Bronchial epithelial cell (primary cell): ENCODE measurements around the gene SORCS2. TPM values are rescaled to one million over a fixed set of nuclear protein-coding genes. Genes with fewer than 3 reads are reported as not detected.

Experiments used
- DNase-seq: peaks from one replicate; pipeline ENCODE4 v3.0.0-alpha.2; 2010; ENCODE audit warnings: low read depth
- FAIRE-seq: peaks from 2 replicates; lab custom pipeline; 2011; peaks lifted over from hg19 to GRCh38; lab: Jason Lieb, UNC
- H3K27me3 ChIP-seq: 2 replicates; pipeline ENCODE4 v1.5.1; 2011; ENCODE audit warnings: low read length; ENCODE audit not compliant: control insufficient read depth, insufficient read depth
- H3K36me3 ChIP-seq: 2 replicates; pipeline ENCODE4 v1.5.1; 2011; ENCODE audit warnings: low read length; ENCODE audit not compliant: control insufficient read depth, insufficient read depth
- H3K4me3 ChIP-seq: 2 replicates; pipeline ENCODE4 v1.5.1; 2011; ENCODE audit warnings: mild to moderate bottlenecking, low read depth, low read length, control low read depth
- total RNA-seq: library from RNA; depleted of rRNA; stranded (reverse); fragments of >200 nt; gene quantifications from 2 replicates; pipeline ENCODE4 v1.2.1, GENCODE V29; 2014
- TF ChIP-seq, protein P1 (sequence below): IDR thresholded peaks from 2 replicates; pipeline ENCODE4 v1.5.1; 2011; ENCODE audit warnings: mild to moderate bottlenecking, moderate library complexity, low read length, control low read depth, inconsistent platforms; ENCODE audit not compliant: insufficient read depth, severe bottlenecking

The SORCS2 gene
- total RNA-seq, 1 donor from 2014 or later: under 0.01 TPM

DNA sequence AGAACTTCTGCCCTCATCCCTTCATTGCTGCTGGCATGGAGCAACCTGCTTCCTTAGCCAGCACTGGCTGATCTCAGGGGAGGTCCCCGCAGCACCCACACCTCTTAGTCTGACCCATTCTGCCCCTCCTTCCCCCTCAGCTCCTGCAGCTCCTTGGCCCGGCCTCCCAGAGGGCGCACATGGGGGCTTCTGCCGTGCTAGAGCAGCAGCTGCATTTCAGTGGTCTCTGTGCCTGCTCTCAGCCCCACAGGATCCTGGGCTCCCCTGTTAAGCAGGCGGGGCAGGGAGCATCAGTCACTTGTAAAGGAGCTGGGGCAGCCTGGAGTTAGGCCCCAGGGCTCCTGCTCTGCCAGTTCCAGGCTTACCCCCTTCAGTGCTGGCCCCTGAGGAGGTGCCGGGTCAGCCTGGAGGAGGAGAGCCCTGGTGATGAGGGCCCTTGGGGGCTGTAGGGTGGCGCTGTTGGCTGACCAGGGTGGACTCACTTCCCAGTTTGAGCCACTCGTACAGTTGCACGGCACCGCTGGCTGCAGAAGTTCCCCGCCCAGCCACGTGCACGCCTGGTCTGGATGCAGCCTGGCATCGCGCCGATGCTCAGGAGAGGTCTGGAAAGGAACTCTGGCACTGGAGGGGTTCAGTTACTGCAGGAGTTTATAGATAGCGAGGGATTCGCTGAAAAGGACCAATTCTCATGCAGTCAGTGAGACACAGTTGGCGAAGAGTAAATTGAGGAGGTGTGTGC, 327.5 kb downstream of the SORCS2 start:
- DNase-seq (no peak), FAIRE-seq (no peak)
- TF ChIP-seq, protein P1, sequence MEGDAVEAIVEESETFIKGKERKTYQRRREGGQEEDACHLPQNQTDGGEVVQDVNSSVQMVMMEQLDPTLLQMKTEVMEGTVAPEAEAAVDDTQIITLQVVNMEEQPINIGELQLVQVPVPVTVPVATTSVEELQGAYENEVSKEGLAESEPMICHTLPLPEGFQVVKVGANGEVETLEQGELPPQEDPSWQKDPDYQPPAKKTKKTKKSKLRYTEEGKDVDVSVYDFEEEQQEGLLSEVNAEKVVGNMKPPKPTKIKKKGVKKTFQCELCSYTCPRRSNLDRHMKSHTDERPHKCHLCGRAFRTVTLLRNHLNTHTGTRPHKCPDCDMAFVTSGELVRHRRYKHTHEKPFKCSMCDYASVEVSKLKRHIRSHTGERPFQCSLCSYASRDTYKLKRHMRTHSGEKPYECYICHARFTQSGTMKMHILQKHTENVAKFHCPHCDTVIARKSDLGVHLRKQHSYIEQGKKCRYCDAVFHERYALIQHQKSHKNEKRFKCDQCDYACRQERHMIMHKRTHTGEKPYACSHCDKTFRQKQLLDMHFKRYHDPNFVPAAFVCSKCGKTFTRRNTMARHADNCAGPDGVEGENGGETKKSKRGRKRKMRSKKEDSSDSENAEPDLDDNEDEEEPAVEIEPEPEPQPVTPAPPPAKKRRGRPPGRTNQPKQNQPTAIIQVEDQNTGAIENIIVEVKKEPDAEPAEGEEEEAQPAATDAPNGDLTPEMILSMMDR: no peak
- H3K4me3 ChIP-seq: no peak overlapping the region
- H3K36me3 ChIP-seq: no peaks in the 10 kb centered on the region
- no peaks in the 10 kb centered on the region for H3K27me3 ChIP-seq

DNA sequence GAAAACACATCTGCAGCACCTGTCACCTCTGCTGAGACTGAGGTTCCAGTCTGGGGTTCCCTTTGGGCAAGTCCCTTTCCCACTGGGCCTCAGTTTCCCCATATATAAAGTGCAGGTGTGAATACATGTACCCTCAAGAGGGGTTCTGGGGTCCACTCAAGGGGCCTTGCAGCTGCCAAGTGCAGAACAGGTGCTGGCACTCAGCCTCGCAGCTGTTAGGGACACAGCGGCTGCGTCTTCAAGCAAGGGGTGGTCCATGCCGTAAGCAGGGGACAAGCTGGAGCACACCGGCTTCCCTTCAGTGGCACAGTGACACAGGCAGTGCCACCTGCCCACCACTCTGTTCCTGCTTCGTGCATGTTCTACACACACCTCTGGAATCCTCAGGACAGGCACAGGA, 329.3 kb downstream of the SORCS2 start:
- Histone ChIP-seq H3K4me3 (no peak overlapping the region), H3K36me3 (no peaks in the 10 kb centered on the region), H3K27me3 (no peaks in the 10 kb centered on the region)
- no peak for DNase-seq
- TF ChIP-seq, protein P1: no peak
- no peak for FAIRE-seq

DNA sequence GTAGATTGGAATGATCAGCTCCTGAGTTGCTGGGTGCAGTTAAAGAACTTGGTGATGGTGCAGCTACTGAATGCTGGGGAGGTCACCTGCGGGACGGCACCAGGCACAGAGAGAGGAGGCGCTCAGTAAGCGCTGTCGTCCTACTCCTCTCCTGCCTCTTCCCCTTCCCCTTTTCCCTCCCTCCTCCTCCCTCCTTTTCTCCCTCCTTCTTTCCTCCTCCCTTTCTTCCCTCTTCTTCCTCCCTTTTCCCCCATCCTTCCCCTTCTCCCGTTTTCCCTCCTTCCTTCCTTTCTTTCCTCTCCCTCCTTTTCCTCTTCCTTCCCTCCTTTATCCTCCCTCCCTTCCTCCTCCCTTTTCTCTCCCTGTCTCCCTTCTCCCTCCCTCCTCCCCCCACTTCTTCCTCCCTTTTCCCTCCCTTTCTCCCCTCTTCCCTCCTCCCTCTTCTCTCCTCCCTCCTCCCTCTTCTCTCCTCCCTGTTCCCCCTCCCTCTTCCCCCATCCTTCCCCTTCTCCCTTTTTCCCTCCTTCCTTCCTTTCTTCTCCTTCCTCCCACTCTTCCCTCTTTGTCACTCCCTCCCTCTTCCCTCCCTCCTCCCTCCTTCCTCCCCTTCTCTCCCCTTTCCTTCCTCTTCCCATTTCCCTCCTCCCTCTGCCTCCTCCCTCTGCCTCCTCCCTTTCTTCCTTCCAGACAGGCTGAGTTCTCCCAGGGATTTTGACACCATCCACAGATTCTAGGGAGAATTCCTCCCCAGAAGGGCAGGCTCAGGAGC, 330.3 kb downstream of the SORCS2 start:
- TF ChIP-seq, protein P1: no peak
- Histone ChIP-seq H3K36me3 (no peaks in the 10 kb centered on the region), H3K4me3 (no peak overlapping the region), H3K27me3 (no peaks in the 10 kb centered on the region)
- FAIRE-seq (no peak), DNase-seq (no peak)

DNA sequence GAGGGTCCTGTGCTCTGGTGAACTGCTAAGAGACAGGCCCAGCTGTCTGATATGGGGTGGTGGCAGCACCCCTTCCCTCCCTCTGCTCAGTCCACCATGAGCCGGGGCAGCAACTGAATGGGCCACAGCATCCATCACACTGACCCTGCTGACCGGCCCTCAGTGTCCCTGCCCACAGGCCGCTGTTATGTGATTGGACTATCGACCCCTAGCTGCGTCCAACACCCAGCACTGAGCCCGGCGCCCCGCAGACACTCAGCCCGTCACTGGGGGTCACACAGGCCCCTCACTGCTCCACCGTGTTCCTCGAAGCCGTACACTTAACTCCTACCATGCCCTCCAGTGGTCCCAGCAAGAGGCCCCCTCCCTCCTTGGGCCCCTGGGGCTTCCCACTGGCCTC, 331.2 kb downstream of the SORCS2 start:
- Histone ChIP-seq H3K36me3 (no peaks in the 10 kb centered on the region), H3K4me3 (no peak overlapping the region), H3K27me3 (no peaks in the 10 kb centered on the region)
- FAIRE-seq (no peak), DNase-seq (no peak)
- TF ChIP-seq, protein P1: no peak

DNA sequence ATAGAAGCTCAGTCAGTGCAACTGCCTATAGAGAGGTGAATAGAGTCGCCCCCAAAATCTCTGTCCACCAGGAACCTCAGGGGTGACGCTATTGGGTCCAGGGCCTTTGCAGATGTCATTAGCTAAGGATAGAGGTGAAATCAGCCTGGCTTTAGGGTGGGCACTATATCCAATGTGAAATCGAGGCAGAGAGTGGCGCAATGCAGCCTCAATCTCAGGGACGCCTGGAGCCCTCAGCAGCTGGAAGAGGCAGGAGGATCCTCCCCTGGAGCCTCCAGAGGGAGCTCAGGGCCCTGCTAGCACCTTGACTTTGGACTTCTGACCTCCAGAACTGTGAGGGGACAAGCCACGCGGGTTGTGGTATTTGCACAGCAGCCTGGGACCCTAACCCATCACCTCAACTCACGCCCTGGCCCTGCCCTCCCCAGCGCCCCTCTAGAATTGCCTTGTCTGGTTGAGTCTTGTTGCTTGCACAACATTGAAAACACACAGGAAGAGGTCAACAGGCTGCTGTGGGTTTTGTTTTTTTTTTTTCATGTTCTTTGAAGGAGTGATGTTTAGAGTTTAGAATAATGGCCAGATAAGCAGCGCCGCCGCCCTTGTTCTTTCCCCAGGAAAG, 331.8 kb downstream of the SORCS2 start:
- no peak overlapping the region for H3K4me3 ChIP-seq
- FAIRE-seq: no peak

More for the DNA sequence above, 331.8 kb downstream of the SORCS2 start:
- H3K27me3 ChIP-seq: no peaks in the 10 kb centered on the region
- H3K36me3 ChIP-seq: no peaks in the 10 kb centered on the region
- TF ChIP-seq, protein P1: no peak
- DNase-seq: no peak
